GM12878 (cell line): ENCODE results near the gene NSFL1C.

Experiments used
- CEBPB ChIP-seq, 2 experiments: fragments of 150-350 bp in 1 of 2; IDR thresholded peaks; 2 replicates each; pipeline ENCODE4 v1.6.1; 2012 to 2014; ENCODE audit warnings: low read depth in 2 of 2, low read length in 2 of 2, borderline replicate concordance in 1 of 2, inconsistent platforms in 1 of 2
- CHD1 ChIP-seq: IDR thresholded peaks from 2 replicates; pipeline ENCODE4 v1.6.1; 2012; ENCODE audit warnings: low read depth, low read length, improper control_type of control experiment
- EP300 ChIP-seq, 2 experiments: fragments of 150-350 bp in 1 of 2; IDR thresholded peaks; 2 replicates each; pipeline ENCODE4 v1.6.1; 2011 to 2012; ENCODE audit warnings: low read depth in 2 of 2, low read length in 2 of 2, borderline replicate concordance in 1 of 2, improper control_type of control experiment in 1 of 2, inconsistent platforms in 1 of 2; ENCODE audit not compliant: control insufficient read depth in 1 of 2
- MXI1 ChIP-seq: fragments of 150-350 bp; IDR thresholded peaks from 2 replicates; pipeline ENCODE4 v1.6.1; 2011; ENCODE audit warnings: low read depth, mild to moderate bottlenecking, inconsistent platforms, low read length, improper control_type of control experiment
- NBN ChIP-seq: fragments of 450-650 bp; IDR thresholded peaks from 2 replicates; pipeline ENCODE4 v1.6.1; 2016
- POLR2A ChIP-seq: IDR thresholded peaks from 2 replicates; pipeline ENCODE4 v1.6.1; 2011; ENCODE audit warnings: low read depth, mild to moderate bottlenecking, low read length
- RFX5 ChIP-seq: IDR thresholded peaks from 2 replicates; pipeline ENCODE4 v1.6.1; 2011; ENCODE audit warnings: low read depth, low read length, improper control_type of control experiment
- SKIL ChIP-seq: fragments of 450-650 bp; IDR thresholded peaks from 2 replicates; pipeline ENCODE4 v1.6.1; 2017; ENCODE audit warnings: mild to moderate bottlenecking, low read depth, inconsistent platforms; ENCODE audit not compliant: poor library complexity, severe bottlenecking
- TAF1 ChIP-seq: IDR thresholded peaks from 2 replicates; pipeline ENCODE4 v1.6.1; 2011; ENCODE audit warnings: mild to moderate bottlenecking, low read depth, low read length, borderline replicate concordance
- TCF12 ChIP-seq: IDR thresholded peaks from 2 replicates; pipeline ENCODE4 v1.6.1; 2011; ENCODE audit warnings: low read depth, mild to moderate bottlenecking, low read length
- WRNIP1 ChIP-seq: IDR thresholded peaks from 2 replicates; pipeline ENCODE4 v1.6.1; 2011; ENCODE audit warnings: low read depth, low read length, improper control_type of control experiment, borderline replicate concordance
- ZBTB11 ChIP-seq: fragments of 450-650 bp; formaldehyde crosslinking; IDR thresholded peaks from 2 replicates; pipeline ENCODE4 v1.5.0; 2022; ENCODE audit warnings: mild to moderate bottlenecking, missing genetic modification characterization
- ZNF384 ChIP-seq: IDR thresholded peaks from 2 replicates; pipeline ENCODE4 v1.6.1; 2012; ENCODE audit warnings: low read depth, mild to moderate bottlenecking, low read length, improper control_type of control experiment, borderline replicate concordance

- TF ChIP-seq EP300 (IDR thresholded peaks at IDR 0.05; ENCODE audit: borderline replicate concordance in 1 of 2, control insufficient read depth in 1 of 2, low read depth in 2 of 2, low read length in 2 of 2) (no peak), SKIL (no peak), WRNIP1 (no peak), TCF12 (no peak), TAF1 (no peak), CEBPB (IDR thresholded peaks at IDR 0.05; ENCODE audit: borderline replicate concordance in 1 of 2, low read depth in 2 of 2, low read length in 2 of 2) (no peak), MXI1 (no peak), POLR2A (no peak), CHD1 (no peak), NBN (no peak), ZNF384 (no peak), ZBTB11 (CRISPR knock-in tag) (no peak), RFX5 (no peak)
Measured at GRCh38 chr20:1440024-1440423, 26.6 kb downstream of the NSFL1C start.
